SKM-1 (cell line): Measurements from ENCODE around the gene NR3C2.

Experiments used
- DNase-seq: peaks from one replicate; lab custom pipeline; 2025; ENCODE audit not compliant: unreplicated experiment; lab: John Stamatoyannopoulos, UW

The NR3C2 gene

GRCh38 chr4:148057984-148058859, 384.0 kb downstream of the NR3C2 start:
- no peak for DNase-seq

- DNase-seq: no peak
Observed at GRCh38 chr4:148057516-148057915, 384.7 kb downstream of the NR3C2 start.

GRCh38 chr4:148056879-148057278, 385.3 kb downstream of the NR3C2 start:
- peak; percentile 90 for DNase-seq

GRCh38 chr4:148055844-148056243, 386.4 kb downstream of the NR3C2 start:
- DNase-seq: no peak

GRCh38 chr4:148054275-148054674, 387.9 kb downstream of the NR3C2 start:
- DNase-seq: peak; percentile 44

- DNase-seq: no peak
Observed at GRCh38 chr4:148053298-148054003, 388.8 kb downstream of the NR3C2 start.

- DNase-seq: no peak
Observed at GRCh38 chr4:148052448-148052847, 389.8 kb downstream of the NR3C2 start.

GRCh38 chr4:148051403-148051802, 390.8 kb downstream of the NR3C2 start:
- DNase-seq: no peak

- DNase-seq: no peak
Observed at GRCh38 chr4:148048598-148048997, 393.6 kb downstream of the NR3C2 start.

GRCh38 chr4:148044912-148045352, 397.3 kb downstream of the NR3C2 start:
- DNase-seq: no peak

GRCh38 chr4:148044089-148044911, 397.9 kb downstream of the NR3C2 start:
- no peak for DNase-seq

- no peak for DNase-seq
Observed at GRCh38 chr4:148041606-148042329, 400.4 kb downstream of the NR3C2 start.

- no peak for DNase-seq
Observed at GRCh38 chr4:148034813-148035212, 407.4 kb downstream of the NR3C2 start.

- no peak for DNase-seq
Observed at GRCh38 chr4:148030193-148030873, 411.9 kb downstream of the NR3C2 start.

GRCh38 chr4:148029781-148030180, 412.4 kb downstream of the NR3C2 start:
- no peak for DNase-seq
